HG03469 (cell line): ENCODE results near the gene LIPC.

ENCODE experiments used
- ATAC-seq: cut with Tn5 transposase; IDR thresholded peaks from one replicate; pipeline ENCODE4 v1.9.1; 2021; ENCODE audit warnings: mild to moderate bottlenecking, moderate library complexity, moderate number of reproducible peaks; ENCODE audit not compliant: unreplicated experiment

Gene LIPC

GRCh38 chr15:58490888-58491473 is 59.2 kb downstream of the LIPC start:
- no peak for ATAC-seq

GRCh38 chr15:58491499-58492202 is 59.9 kb downstream of the LIPC start:
- no peak for ATAC-seq

DNA sequence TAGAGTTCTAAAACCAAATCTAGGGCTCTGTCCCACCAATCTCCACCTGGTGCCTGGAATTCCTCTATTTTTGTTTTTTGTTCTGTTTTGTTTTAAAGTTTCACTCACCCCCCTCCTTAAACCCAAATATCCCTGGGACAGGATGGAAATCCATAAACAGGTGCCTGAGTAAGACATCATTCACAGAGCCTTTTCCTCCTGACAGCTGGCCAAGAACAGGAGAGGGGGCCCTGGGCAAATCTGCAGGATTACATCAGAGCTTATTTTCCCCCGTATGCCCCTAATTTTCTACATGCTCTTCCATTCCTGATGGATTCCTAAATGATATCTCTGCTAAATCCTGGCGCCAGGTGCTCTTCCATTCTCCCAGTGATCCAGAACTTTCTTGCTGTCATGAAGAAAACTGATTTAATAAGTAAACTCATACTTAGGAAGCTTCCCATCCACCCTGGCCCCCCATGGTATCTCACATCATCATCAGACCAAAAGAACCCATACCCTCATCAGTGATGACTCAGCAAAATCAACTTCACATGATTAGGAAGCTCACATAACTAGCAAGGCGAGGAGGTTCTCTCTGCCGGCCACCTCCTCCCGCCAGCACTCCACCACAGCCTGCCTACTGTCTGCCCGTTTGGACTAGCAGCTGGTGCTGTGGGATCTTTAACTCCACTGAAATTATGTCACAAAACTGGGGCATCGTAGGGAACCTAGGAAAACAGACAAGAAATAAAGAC is 61.0 kb downstream of the LIPC start:
- ATAC-seq, result no peak

DNA sequence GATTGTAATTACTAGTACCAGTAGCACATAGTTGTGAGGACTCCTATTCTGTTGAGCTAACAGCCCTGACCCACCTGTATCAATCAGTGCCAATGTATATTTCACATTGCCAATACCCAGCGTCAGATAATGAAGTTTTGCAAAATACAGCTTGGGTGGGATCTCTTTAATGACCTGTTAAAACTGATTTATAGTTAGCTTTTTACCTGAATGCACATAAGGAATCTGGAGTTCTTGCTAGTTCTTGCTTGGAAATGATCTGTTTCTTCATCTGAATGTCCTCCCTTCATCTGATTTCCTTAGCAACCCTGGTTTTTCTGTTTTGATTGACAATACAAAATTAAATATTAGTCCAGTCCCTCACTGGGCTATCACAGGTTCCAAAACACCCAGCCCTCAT is 62.8 kb downstream of the LIPC start:
- ATAC-seq, result no peak

GRCh38 chr15:58495891-58496408 is 64.2 kb downstream of the LIPC start:
- no peak for ATAC-seq

DNA sequence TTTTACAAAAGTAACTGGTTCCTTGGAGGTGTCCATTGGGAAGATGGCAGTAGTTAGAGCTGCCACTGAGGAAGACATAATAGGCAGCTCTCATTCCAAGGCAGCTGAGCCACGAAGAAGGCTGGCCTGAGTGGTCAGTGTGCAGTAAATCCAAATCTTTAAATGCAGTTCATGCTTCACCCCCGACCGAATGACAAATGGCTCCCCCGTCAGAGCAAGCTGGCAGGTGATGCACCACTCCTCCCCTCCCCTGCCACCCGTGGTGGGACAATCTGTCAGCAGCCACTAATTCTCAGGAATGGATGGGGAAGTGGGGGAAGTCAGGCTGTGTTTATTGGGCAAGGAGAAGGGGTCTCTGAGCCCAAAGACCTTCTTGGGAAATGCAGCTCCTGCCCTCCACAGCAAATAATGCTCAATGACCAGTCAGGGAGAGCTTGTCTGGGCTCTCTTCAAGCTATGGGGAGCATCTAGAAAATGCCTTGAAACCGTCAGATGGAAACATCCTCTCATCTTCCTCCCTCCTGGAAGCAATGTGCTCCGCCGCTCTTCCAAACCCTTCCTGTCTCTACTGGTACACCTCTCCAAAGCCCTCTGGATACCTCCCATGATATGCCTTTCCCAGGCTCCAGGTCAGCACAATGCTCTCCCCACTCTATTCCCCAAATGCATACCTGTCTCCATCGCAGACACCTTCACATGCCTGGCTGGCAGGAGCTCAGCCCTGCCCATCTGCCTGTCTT is 65.4 kb downstream of the LIPC start:
- no peak for ATAC-seq

DNA sequence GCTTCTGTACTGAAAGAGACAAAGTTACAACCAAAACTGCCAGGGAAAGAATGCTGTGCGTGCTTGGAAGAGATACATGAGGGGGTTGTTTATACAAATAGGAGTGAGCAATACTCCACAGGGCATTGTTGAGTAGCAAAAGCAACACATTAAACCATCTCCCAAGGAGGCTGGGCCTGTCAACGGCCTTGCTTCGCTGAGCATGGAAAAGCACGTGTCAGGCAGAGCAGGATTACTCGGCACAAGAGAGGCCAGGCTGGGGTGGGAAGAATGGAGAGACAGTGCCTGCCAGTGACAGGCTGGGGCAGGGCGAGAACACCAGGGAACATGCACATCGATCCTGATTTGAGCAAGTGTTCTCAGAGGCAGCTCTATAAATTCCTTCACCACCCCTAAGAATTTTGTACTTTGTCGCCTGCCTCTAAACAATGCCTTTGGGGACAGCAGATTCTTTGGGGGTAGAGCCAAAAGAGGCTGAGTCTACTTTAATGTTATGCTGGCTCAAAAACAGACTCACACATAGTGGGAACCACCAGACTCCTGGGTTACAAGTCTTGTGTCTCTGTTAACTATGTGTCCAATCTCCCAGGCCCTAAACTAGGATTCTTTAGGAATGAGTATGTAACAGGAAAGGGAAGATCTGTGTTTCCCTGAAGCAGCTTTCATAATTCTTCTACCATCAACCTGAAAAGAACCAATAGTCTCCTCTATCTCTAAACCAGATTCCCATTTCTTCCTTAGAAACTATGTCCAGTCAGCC is 67.2 kb downstream of the LIPC start:
- ATAC-seq, result no peak

DNA sequence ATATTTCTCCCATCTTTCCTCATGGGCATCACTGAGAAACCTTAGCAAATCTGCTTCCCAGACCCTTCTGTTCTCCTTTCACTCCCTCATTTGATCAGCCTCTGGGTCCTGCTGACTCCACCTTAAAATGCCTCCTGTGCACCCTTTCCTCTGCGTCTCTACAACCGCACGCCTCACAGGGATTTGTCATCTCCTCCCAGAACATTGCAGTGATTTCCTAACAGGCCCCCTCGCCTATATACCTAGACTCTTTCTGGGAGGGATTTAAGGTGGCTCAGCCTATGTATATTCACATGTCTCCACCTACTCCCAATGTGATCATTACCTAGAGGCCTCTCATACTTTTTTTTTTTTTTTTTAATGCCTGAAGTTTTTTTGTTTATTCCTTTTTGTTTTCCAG is 69.2 kb downstream of the LIPC start:
- no peak for ATAC-seq

DNA sequence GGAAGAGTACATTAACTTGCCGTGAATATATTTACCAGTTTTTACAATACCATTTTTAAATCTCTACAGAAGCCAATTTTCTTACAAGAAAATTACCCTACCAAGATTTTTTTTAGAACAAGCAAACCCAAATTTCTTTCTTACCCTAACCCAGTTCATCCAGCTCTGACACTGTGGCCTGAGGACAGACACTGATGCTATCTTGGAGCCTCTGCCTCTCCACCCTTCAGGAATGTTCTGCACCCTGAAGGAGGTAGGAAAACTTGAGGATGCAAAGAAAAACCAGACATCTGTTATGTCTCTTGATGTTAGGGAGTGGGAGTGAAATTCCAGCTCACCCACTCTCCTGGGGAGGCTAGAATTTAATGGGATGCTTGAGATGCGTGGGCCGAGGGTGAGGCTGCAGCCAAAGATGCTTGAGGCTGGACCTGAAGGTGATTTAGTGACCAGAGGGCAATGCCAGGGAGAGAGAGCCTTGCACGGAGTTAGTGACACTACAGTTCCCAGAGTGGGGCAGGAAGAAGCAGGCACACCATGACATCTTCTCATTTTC is 69.9 kb downstream of the LIPC start:
- no peak for ATAC-seq

DNA sequence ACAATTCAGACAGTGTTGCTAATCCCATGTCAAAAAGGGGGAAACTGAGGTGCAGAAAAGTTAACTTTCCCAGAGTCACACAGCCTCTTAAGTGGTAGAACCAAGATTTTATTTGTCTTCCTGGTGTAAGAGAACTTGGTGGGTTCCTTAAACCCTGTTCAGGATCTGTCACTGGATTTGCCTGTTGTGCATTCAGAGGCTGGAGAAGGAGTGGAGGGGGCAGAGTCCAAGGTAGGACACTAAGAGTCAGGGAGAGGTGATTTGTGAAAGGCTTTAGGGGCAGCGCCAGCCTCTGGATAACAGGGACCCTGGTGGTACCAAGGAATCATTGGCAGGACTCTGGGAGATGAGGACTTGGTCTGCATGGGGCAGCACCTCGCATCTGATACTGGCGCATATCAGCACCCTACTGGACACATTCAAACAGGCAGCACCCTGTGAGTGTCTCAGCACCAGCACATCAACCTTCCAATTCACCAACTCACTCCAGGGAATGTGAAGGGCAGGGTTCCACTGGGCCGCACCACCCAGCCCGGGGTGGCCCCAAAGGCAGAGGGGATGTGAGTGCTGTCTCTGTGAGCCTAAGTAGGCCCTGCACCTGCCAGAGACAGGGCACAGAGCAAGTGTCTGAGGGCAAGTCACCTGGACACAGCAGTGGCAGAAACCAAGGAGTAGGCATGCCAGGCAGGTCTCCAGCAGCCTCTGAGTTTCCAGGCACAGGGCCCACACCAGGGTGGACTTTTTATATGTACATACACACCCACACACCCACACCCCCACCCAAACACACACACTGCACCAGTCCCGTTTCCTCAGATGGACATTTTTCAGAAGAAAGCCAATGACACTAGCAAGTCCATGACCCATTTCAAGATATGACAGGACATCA is 71.6 kb downstream of the LIPC start:
- ATAC-seq, result no peak

DNA sequence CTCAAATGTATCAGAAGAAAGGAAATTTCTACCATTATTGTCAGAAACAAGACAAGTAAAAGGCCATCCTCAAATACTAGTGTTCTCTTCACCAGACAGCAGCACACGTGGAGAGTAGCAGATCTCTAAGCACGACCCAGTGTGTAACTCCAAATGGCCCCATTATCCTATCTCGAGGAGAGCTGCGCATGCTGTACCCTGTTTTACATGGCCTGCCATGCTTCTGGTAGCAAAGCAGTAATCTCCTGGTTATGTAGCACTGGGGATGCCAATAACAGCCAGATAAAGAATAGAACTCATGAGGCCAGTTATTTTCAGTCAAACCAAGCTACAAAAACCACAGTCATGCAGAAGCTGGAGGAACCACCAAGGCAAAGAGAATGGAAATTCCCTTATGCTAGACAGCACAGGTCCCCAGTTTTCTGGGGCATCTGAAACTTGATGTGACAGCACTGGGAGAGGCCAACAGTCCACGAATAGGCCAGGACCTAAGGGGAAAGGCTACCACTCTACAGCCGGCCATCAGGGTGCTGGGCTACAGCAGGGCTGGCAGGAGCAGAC is 73.0 kb downstream of the LIPC start:
- no peak for ATAC-seq

- no peak for ATAC-seq
Observed at GRCh38 chr15:58505581-58505980, 73.8 kb downstream of the LIPC start.

DNA sequence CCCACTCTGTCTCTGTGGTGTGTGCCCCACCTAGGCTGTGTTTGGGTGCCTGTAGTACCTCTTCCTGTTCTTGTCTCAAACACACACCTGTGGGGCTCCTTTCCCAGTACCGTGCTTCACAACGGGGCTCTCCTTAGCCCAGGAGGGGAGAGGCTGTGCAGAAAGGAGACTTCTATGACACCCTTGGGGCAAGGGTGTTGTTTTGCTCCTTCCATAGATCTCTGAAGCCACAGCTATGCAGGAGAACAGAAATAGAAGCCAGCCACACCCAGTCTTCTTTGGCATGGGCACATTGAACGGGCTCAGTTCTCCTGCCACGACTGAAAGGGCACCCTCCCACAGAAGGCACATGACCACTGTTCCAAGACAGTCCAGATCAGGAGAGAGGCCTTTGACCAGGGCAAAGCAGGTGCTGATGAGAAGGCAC is 74.3 kb downstream of the LIPC start:
- ATAC-seq, result no peak

- no peak for ATAC-seq
Observed at GRCh38 chr15:58506783-58507668, 75.2 kb downstream of the LIPC start.

DNA sequence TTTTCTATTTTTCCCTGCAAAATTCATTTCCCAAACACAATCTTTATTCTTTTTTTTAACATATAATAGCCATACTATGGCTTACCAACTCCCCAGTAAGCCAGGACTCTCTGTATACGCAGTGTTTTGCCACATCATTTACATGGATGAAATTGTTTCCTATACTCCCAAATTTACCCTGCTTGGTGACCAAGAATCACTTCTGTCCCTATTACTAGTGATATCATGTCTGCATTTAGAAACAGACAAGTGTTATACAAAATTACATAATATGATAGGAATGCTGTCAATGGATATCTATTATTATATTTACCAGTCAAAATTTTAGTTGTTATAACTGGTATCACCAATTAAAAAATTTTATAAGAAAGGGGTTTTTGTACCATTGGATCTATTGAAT is 77.8 kb downstream of the LIPC start:
- ATAC-seq, result no peak

- no peak for ATAC-seq
Observed at GRCh38 chr15:58510715-58511598, 79.2 kb downstream of the LIPC start.

GRCh38 chr15:58511599-58511987 is 79.8 kb downstream of the LIPC start:
- no peak for ATAC-seq
